Panc1 (cell line): ENCODE measurements around the gene CCDC50.

Experiments
- POLR2AphosphoS5 ChIP-seq: IDR thresholded peaks from 2 replicates; pipeline ENCODE4 v1.6.1; 2012; ENCODE audit warnings: mild to moderate bottlenecking, low read depth, low read length, moderate library complexity
- TCF7L2 ChIP-seq: IDR thresholded peaks from 2 replicates; pipeline ENCODE4 v1.6.1; 2011; ENCODE audit warnings: mild to moderate bottlenecking, low read depth, low read length, inconsistent platforms
- TF ChIP-seq, protein P1 (sequence below): fragments of 450-650 bp; IDR thresholded peaks from 2 replicates; pipeline ENCODE4 v1.5.1; 2017; ENCODE audit warnings: mild to moderate bottlenecking
- TF ChIP-seq, protein P2 (sequence below), 2 experiments: IDR thresholded peaks; 2 replicates each; pipeline ENCODE4 v1.6.1; 2011 to 2012; ENCODE audit warnings: low read depth in 2 of 2, control low read depth in 1 of 2, low read length in 1 of 2, mild to moderate bottlenecking in 1 of 2, moderate library complexity in 1 of 2; ENCODE audit not compliant: insufficient read depth in 1 of 2

DNA sequence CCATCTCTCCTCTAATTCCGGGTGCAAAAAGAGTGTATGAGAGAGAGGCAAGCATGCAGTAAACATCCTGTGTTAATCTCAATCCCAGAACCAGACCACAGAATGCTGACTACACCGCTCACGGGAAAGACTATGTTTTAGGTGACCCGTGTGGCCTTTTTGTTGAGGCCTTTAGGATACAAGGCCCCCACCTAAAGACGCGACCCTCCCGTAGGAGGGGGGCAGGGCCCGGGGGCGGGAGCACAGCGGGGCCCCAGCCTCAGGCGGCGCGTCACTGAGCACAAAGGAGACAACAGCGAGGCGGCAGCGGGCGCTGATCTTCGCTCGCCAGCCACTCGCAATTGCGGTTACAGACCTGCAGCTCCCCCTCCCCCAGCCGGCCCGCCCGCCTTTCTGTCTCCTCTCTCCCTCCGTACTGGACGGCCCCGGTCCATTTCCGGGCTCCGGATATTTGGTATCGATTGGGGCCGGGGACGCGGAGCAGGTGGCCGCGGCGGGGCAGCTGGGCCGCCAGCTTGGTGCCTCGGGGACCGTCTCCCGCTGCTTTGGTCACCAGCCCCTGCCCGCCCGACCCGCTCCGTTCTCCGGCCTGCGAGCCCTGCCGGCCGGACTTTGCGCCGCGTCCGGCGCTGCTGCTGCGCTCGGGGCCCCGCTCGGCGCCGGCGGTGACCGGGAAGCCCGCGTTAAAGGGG lies at the start of gene CCDC50:
- TF ChIP-seq, protein P1, sequence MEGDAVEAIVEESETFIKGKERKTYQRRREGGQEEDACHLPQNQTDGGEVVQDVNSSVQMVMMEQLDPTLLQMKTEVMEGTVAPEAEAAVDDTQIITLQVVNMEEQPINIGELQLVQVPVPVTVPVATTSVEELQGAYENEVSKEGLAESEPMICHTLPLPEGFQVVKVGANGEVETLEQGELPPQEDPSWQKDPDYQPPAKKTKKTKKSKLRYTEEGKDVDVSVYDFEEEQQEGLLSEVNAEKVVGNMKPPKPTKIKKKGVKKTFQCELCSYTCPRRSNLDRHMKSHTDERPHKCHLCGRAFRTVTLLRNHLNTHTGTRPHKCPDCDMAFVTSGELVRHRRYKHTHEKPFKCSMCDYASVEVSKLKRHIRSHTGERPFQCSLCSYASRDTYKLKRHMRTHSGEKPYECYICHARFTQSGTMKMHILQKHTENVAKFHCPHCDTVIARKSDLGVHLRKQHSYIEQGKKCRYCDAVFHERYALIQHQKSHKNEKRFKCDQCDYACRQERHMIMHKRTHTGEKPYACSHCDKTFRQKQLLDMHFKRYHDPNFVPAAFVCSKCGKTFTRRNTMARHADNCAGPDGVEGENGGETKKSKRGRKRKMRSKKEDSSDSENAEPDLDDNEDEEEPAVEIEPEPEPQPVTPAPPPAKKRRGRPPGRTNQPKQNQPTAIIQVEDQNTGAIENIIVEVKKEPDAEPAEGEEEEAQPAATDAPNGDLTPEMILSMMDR: no peak
- TF ChIP-seq POLR2AphosphoS5 (peak; percentile 71; the same call in 1 of the 2 replicates), TCF7L2 (0 out of 2 replicates have a peak, but pooled peaks have one; percentile 45)
- TF ChIP-seq, protein P2, sequence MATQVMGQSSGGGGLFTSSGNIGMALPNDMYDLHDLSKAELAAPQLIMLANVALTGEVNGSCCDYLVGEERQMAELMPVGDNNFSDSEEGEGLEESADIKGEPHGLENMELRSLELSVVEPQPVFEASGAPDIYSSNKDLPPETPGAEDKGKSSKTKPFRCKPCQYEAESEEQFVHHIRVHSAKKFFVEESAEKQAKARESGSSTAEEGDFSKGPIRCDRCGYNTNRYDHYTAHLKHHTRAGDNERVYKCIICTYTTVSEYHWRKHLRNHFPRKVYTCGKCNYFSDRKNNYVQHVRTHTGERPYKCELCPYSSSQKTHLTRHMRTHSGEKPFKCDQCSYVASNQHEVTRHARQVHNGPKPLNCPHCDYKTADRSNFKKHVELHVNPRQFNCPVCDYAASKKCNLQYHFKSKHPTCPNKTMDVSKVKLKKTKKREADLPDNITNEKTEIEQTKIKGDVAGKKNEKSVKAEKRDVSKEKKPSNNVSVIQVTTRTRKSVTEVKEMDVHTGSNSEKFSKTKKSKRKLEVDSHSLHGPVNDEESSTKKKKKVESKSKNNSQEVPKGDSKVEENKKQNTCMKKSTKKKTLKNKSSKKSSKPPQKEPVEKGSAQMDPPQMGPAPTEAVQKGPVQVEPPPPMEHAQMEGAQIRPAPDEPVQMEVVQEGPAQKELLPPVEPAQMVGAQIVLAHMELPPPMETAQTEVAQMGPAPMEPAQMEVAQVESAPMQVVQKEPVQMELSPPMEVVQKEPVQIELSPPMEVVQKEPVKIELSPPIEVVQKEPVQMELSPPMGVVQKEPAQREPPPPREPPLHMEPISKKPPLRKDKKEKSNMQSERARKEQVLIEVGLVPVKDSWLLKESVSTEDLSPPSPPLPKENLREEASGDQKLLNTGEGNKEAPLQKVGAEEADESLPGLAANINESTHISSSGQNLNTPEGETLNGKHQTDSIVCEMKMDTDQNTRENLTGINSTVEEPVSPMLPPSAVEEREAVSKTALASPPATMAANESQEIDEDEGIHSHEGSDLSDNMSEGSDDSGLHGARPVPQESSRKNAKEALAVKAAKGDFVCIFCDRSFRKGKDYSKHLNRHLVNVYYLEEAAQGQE (IDR thresholded peaks at IDR 0.05; ENCODE audit: insufficient read depth in 1 of 2, low read depth in 2 of 2, low read length in 1 of 2): no peak
